DMS53 (cell line): ENCODE data around the gene RTF1.
"Not testable (repeated sequence)": the region's sequence is repeated elsewhere in the genome, so short reads cannot be mapped to it uniquely, and the experiment has no call there.

Source experiments
- DNase-seq: peaks from one replicate; lab custom pipeline; 2025; lab: John Stamatoyannopoulos, UW

RTF1 gene

GRCh38 chr15:41416742-41417417 lies at the start of gene RTF1:
Gene RTF1, plus strand, starts transcription at chr15:41417095. Its CDS starts 21 bp downstream, at chr15:41417116.
- DNase-seq = peak; percentile 91

DNA sequence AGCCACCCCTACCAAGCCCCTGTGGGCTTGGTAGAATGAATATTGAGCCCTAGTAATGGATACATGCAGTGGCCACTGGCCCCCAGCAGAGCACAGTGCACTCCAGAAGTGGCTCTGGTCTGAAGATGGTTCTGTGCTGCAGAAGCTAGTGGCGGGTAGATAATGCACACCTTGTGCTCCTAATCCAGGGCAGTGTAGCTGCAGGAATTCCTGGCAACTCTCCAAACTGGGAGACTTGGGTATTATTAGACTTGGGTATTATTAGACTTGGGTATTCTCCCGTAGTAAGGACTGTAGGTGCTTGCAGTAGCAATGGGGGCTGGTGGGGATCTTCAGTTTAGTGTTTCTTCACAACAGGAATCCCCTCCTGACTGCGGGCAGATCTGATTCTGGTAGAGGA lies 49.5 kb upstream of the RTF1 start:
- DNase-seq = no peak

GRCh38 chr15:41377978-41378377 lies 38.9 kb upstream of the RTF1 start:
- DNase-seq = peak; percentile 4

- not testable (repeated sequence) for DNase-seq
Measured at GRCh38 chr15:41383974-41384749, 32.7 kb upstream of the RTF1 start.

GRCh38 chr15:41387646-41388045 lies 29.2 kb upstream of the RTF1 start:
- no peak for DNase-seq

- no peak for DNase-seq
Measured at GRCh38 chr15:41392659-41393058, 24.2 kb upstream of the RTF1 start.

DNA sequence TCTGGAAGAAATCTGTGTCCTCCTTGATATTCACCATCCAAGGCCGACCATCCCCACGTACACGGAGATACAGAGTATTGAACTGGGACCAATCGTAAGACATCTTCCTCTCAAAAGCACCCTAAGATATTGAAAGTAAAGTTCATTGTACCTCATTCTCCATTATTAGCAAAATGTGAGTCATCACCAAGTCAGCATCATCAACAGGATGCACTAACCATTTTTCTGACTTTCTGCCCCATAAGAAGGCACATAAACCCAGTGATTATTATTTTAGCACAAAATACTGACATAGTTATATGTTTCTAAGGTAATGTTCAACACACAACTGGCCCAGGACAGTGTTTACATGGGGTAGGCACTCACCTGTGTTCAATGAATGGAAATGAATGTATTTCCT lies 22.0 kb upstream of the RTF1 start:
- no peak for DNase-seq

GRCh38 chr15:41396111-41396510 lies 20.8 kb upstream of the RTF1 start:
- no peak for DNase-seq

DNA sequence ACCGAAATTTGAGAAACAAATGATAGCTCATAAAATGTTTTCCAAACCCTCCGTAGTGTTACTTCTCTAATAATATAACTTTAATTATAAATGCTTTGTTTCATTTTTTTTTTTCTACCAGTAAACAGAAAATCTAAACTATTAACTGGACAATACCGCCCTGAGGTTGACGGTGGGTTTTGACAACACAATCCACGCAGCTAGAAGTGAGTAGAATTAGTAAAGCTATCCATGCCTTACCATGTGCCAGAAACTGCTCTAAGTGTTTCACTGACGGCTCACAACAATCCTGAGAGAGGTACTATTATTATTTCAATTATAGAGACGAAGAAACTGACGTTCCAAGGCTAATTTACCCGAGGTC lies 15.0 kb upstream of the RTF1 start:
- no peak for DNase-seq

DNA sequence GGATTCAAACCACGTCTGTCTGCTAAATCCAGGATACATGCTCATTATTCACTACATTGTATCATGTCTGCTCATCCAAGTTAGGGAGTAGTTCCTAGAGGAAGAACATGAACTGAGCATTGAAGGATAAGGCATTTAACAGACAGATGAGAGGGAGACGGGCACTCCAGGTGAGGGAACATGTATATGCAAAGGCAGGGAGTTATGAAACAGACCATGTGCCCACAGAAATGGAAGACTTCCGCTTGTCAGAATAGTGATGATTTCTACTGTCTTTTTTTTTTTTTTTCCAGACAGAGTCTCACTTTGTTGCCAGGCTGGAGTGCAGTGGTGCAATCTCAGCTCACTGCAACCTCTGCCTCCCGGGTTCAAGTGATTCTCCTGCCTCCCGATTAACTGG lies 9.6 kb upstream of the RTF1 start:
- DNase-seq = no peak

GRCh38 chr15:41408234-41408641 lies 8.7 kb upstream of the RTF1 start:
- no peak for DNase-seq

GRCh38 chr15:41411031-41411430 lies 5.9 kb upstream of the RTF1 start:
- DNase-seq = no peak

GRCh38 chr15:41411441-41411840 lies 5.5 kb upstream of the RTF1 start:
- DNase-seq = no peak

DNA sequence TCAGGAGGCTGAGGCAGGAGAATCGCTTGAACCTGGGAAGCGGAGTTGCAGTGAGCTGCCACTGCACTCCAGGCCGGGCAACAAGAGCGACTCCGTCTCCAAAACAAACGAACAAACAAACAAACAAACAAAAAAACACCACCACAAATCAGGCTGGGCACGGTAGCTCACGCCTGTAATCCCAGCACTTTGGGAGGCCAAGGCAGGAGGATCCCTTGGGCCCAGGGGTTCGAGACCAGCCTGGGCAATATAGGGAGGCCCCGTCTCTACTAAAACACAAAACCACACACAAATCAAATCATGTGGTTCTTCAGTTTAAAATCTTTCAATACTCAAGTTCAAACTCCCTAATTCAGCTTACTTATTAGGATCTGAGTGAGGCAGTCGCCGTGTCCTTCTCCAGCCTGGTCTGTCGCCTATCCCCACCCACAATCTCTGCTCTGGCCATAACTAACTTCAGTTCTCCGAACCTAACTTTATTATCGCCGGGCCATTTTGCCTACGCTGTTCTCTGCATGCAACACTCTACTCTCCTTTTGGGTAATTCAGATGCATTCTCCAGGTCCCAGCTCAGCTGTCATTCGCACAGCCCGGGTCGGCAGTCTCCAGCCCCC lies 660 bp upstream of the RTF1 start:
- no peak for DNase-seq

DNA sequence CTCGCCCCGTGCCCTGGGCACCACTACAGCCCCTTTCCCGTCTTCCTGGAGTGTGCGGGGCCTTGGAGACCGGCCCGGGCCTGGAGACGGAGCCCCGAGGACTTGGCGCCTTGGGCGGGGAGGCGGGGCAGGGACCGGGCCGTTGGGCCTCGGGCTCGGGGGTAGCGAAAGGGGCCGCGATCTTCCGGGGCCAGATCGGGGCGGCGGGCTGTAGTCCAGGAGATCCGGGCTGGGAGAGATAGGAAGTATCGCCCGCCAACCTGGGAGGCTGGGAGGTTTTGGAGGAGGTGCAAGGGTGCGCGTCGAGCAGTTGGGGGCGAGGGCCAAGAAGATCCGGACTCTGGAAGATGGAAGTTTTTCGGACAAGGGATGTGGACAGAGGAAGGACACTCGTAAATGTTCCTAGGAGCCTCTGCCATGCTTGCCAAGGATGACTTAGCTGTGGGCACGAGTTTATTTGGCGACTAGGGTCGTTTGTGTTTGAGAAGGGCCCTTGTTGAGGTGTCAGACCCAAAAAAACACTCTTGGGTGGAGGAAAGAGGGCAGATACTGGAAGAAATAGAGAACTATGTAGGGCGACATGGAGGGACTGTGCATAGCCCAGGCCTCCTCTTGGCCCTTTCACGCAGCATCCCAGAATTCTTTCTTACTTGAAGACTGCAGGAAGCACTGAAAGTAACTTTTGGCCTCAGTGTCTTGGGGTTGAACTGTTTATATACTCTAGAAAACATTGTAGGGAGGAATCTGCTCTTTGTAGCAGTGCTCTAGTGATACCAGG lies 712 bp downstream of the RTF1 start:
- peak; percentile 62 for DNase-seq

DNA sequence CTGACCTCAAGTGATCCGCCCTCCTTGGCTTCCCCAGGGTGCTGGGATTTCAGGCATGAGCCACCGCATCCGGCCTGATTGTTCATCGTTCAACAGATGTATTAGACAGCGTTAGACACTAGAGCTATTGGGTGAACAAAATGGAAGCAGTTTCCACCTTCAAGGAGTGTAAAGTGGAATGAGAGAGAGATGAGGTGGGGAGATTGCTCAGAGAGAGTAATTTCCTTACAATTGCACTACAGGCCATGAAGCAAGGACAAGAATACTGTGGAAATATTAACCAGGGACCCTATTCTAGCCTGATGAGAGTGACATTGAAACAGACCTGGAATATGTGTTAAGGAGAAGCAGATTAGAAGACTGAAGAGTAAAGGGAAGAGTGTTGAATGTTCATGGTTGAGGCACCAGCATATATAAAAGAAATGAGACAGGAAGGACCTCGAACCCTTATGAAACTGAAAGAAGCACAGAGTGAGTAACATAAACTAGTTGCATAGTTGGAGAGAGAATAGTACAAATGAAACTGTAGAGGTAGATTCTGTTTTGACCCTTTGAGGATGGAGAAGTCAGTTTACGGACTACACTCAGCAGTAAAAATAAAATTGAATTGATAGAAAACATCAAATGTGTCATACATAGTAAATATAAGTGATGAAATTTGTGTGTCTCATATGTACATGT lies 7.2 kb downstream of the RTF1 start:
- DNase-seq = no peak

- no peak for DNase-seq
Measured at GRCh38 chr15:41424809-41425208, 7.9 kb downstream of the RTF1 start.

DNA sequence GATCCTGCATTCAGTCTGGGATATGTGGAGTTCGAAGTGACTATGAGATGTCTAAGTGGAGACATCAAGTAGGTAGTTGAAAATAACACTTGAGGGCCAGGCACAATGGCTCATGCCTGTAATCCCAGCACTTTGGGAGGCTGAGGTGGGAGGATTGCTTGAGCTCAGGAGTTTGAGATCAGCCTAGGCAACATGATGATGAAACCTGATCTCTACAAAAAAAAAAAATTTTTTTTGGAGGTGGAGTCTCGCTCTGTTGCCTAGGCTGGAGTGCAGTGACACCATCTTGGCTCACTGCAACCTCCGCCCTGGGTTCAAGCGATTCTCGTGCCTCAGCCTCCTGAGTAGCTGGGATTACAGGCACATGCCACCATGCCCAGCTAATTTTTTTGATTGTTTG lies 9.0 kb downstream of the RTF1 start:
- DNase-seq = not testable (repeated sequence)

GRCh38 chr15:41429003-41429890 lies 12.4 kb downstream of the RTF1 start:
- no peak for DNase-seq

- DNase-seq = no peak
Measured at GRCh38 chr15:41435037-41435786, 18.3 kb downstream of the RTF1 start.
